Fibroblast of villous mesenchyme (primary cell): Measurements from ENCODE around the gene FYN. TPM values are rescaled to one million over a fixed set of nuclear protein-coding genes. Genes with fewer than 3 reads are reported as not detected.

ENCODE experiments used
- DNase-seq: peaks from one replicate; pipeline ENCODE4 v3.0.0-alpha.2; 2010; ENCODE audit warnings: low read depth
- H3K4me3 ChIP-seq: 2 replicates; pipeline ENCODE4 v1.5.1; 2011; ENCODE audit warnings: low read depth, mild to moderate bottlenecking, low read length
- CTCF ChIP-seq: IDR thresholded peaks from 2 replicates; pipeline ENCODE4 v1.5.1; 2012; ENCODE audit warnings: low read depth, mild to moderate bottlenecking, low read length; ENCODE audit not compliant: insufficient read depth
- total RNA-seq: library from RNA; depleted of rRNA; stranded (reverse); fragments of >200 nt; gene quantifications from 2 replicates; pipeline ENCODE4 v1.2.3, GENCODE V29; 2012

The FYN gene
- total RNA-seq, 1 donor: 26.8 TPM

- no peak for DNase-seq
- no peak overlapping the region for H3K4me3 ChIP-seq
- no peak for TF ChIP-seq CTCF
Observed at GRCh38 chr6:111717621-111718020, 155.6 kb downstream of the FYN start.

GRCh38 chr6:111716325-111716724 is 156.9 kb downstream of the FYN start:
- DNase-seq: no peak
- H3K4me3 ChIP-seq: no peak overlapping the region
- TF ChIP-seq CTCF: no peak

GRCh38 chr6:111715321-111715720 is 157.9 kb downstream of the FYN start:
- DNase-seq: no peak
- no peak for TF ChIP-seq CTCF
- no peak overlapping the region for H3K4me3 ChIP-seq

- DNase-seq: no peak
- H3K4me3 ChIP-seq: no peak overlapping the region
- no peak for TF ChIP-seq CTCF
Observed at GRCh38 chr6:111714416-111715270, 158.6 kb downstream of the FYN start.

- H3K4me3 ChIP-seq: no peak overlapping the region
- TF ChIP-seq CTCF: no peak
- no peak for DNase-seq
Observed at GRCh38 chr6:111713811-111714210, 159.4 kb downstream of the FYN start.

- DNase-seq: no peak
- TF ChIP-seq CTCF: no peak
- no peak overlapping the region for H3K4me3 ChIP-seq
Observed at GRCh38 chr6:111713236-111713635, 160.0 kb downstream of the FYN start.
